ENCODE results near the gene TP53BP2. TPM values are rescaled to one million over a fixed set of nuclear protein-coding genes. Genes with fewer than 3 reads are reported as not detected.

Gene TP53BP2
- total and polyA plus RNA-seq, 8 donors: 51.8 to 58.6 (median 55.9) TPM

- DNase-seq: no peak
- no peak overlapping the region for H3K4me3 ChIP-seq
- H3K36me3 ChIP-seq: peaks cover 0 to 81% of the 10 kb centered on the region in 2 donors
- peaks cover 19 to 38% of the 10 kb centered on the region in 2 donors for H3K4me1 ChIP-seq
- peak; percentile 43 for ATAC-seq
- TF ChIP-seq CTCF (IDR thresholded peaks at IDR 0.05): no peak
- no peaks in the 10 kb centered on the region for H3K27me3 ChIP-seq
- intact Hi-C loops (cut with DNase I): no loop called here
- peak overlapping the region; percentile 71 to 91 for H3K27ac ChIP-seq
- H3K9me3 ChIP-seq: no peaks in the 10 kb centered on the region
Observed at GRCh38 chr1:223771469-223771813, 74.3 kb downstream of the TP53BP2 start.

GRCh38 chr1:223770621-223771315 is 75.0 kb downstream of the TP53BP2 start:
- H3K4me3 ChIP-seq: no peak overlapping the region
- peaks cover 0 to 81% of the 10 kb centered on the region in 2 donors for H3K36me3 ChIP-seq
- no peaks in the 10 kb centered on the region for H3K27me3 ChIP-seq
- H3K27ac ChIP-seq: peak overlapping the region; percentile 71 to 91
- TF ChIP-seq CTCF (IDR thresholded peaks at IDR 0.05): no peak
- no peak for DNase-seq
- intact Hi-C loops (cut with DNase I): no loop called here
- H3K4me1 ChIP-seq: peaks cover 19 to 31% of the 10 kb centered on the region in 2 donors
- no peaks in the 10 kb centered on the region for H3K9me3 ChIP-seq
- ATAC-seq: no peak

- ATAC-seq (no peak), DNase-seq (no peak)
- H3K9me3 ChIP-seq: no peaks in the 10 kb centered on the region
- H3K4me1 ChIP-seq: peaks cover 0 to 11% of the 10 kb centered on the region in 2 donors
- peaks cover 0 to 83% of the 10 kb centered on the region in 2 donors for H3K36me3 ChIP-seq
- intact Hi-C loops (cut with DNase I): no loop called here
- H3K27me3 ChIP-seq: no peaks in the 10 kb centered on the region
- no peak overlapping the region for H3K27ac ChIP-seq
- H3K4me3 ChIP-seq: no peak overlapping the region
- no peak for TF ChIP-seq CTCF (IDR thresholded peaks at IDR 0.05)
Observed at GRCh38 chr1:223765719-223766340, 79.9 kb downstream of the TP53BP2 start.

- Histone ChIP-seq H3K4me3 (no peak overlapping the region), H3K4me1 (peaks cover 0 to 11% of the 10 kb centered on the region in 2 donors), H3K27me3 (no peaks in the 10 kb centered on the region), H3K9me3 (no peaks in the 10 kb centered on the region), H3K27ac (no peak overlapping the region), H3K36me3 (peaks cover 0 to 83% of the 10 kb centered on the region in 2 donors)
- peak; percentile 70 for ATAC-seq
- DNase-seq: peak in 1 of 4 donors; percentile 57
- TF ChIP-seq CTCF (IDR thresholded peaks at IDR 0.05): no peak
- intact Hi-C loops (cut with DNase I): no loop called here
Observed at GRCh38 chr1:223765036-223765718, 80.6 kb downstream of the TP53BP2 start.

GRCh38 chr1:223763881-223764280 is 81.9 kb downstream of the TP53BP2 start:
- DNase-seq (no peak), ATAC-seq (no peak)
- Histone ChIP-seq H3K27ac (no peak overlapping the region), H3K27me3 (no peaks in the 10 kb centered on the region), H3K36me3 (peaks cover 0 to 83% of the 10 kb centered on the region in 2 donors), H3K9me3 (no peaks in the 10 kb centered on the region), H3K4me1 (peaks cover 0 to 11% of the 10 kb centered on the region in 2 donors), H3K4me3 (no peak overlapping the region)
- TF ChIP-seq CTCF (IDR thresholded peaks at IDR 0.05): no peak
- intact Hi-C loops (cut with DNase I): no loop called here
